C1 segment of cervical spinal cord (tissue), 14 donors: ENCODE measurements around the gene SULT2B1.

Experiments used
- DNase-seq, 14 donors: peaks; one replicate each; lab custom pipeline; 2025; lab: John Stamatoyannopoulos, UW

Gene SULT2B1

GRCh38 chr19:48600679-48601417, 48.9 kb downstream of the SULT2B1 start:
- no peak for DNase-seq

- no peak for DNase-seq
Observed at GRCh38 chr19:48603001-48603400, 51.0 kb downstream of the SULT2B1 start.

- DNase-seq: no peak
Observed at GRCh38 chr19:48603449-48603848, 51.5 kb downstream of the SULT2B1 start.

GRCh38 chr19:48603850-48604249, 51.9 kb downstream of the SULT2B1 start:
- DNase-seq: no peak

GRCh38 chr19:48606463-48607358, 54.7 kb downstream of the SULT2B1 start, which contains the start of gene SPACA4:
Gene SPACA4, plus strand, starts transcription at chr19:48606742. Its CDS starts 237 bp downstream, at chr19:48606979.
- DNase-seq: no peak

- no peak for DNase-seq
Observed at GRCh38 chr19:48607359-48607755, 55.4 kb downstream of the SULT2B1 start.

GRCh38 chr19:48608798-48609263, 56.9 kb downstream of the SULT2B1 start:
- DNase-seq: peak in 5 of 14 donors; percentile 9 to 46 (median 18)

- DNase-seq: no peak
Observed at GRCh38 chr19:48609571-48610108, 57.7 kb downstream of the SULT2B1 start.

- no peak for DNase-seq
Observed at GRCh38 chr19:48611872-48612271, 59.9 kb downstream of the SULT2B1 start.

GRCh38 chr19:48613024-48613851, 61.3 kb downstream of the SULT2B1 start:
- peak in 7 of 14 donors; percentile 14 to 70 (median 32) for DNase-seq

- peak in 1 of 14 donors; percentile 68 for DNase-seq
Observed at GRCh38 chr19:48613852-48614435, 62.0 kb downstream of the SULT2B1 start.

- DNase-seq: no peak
Observed at GRCh38 chr19:48614436-48615230, 62.7 kb downstream of the SULT2B1 start, which contains the start of gene FAM83E. Gene FAM83E, minus strand, starts transcription at chr19:48615076. Its CDS starts 1,704 bp downstream, at chr19:48613372.

GRCh38 chr19:48615231-48616040, 63.5 kb downstream of the SULT2B1 start:
- no peak for DNase-seq

GRCh38 chr19:48616041-48616436, 64.1 kb downstream of the SULT2B1 start:
- no peak for DNase-seq

- no peak for DNase-seq
Observed at GRCh38 chr19:48616491-48617056, 64.6 kb downstream of the SULT2B1 start.

- DNase-seq: peak in 1 of 14 donors; percentile 7
Observed at GRCh38 chr19:48617146-48617937, 65.4 kb downstream of the SULT2B1 start.

- DNase-seq: no peak
Observed at GRCh38 chr19:48618278-48618915, 66.4 kb downstream of the SULT2B1 start.
